Measurements from ENCODE around the gene ACSBG1. TPM values are rescaled to one million over a fixed set of nuclear protein-coding genes. Genes with fewer than 3 reads are reported as not detected.

The ACSBG1 gene
- total and polyA plus RNA-seq, 10 of the 15 experiments (the other 5 are each of a cell fraction or from before 2014, with no cell fraction given) = 0.11 to 0.75 (median 0.42) TPM

DNA sequence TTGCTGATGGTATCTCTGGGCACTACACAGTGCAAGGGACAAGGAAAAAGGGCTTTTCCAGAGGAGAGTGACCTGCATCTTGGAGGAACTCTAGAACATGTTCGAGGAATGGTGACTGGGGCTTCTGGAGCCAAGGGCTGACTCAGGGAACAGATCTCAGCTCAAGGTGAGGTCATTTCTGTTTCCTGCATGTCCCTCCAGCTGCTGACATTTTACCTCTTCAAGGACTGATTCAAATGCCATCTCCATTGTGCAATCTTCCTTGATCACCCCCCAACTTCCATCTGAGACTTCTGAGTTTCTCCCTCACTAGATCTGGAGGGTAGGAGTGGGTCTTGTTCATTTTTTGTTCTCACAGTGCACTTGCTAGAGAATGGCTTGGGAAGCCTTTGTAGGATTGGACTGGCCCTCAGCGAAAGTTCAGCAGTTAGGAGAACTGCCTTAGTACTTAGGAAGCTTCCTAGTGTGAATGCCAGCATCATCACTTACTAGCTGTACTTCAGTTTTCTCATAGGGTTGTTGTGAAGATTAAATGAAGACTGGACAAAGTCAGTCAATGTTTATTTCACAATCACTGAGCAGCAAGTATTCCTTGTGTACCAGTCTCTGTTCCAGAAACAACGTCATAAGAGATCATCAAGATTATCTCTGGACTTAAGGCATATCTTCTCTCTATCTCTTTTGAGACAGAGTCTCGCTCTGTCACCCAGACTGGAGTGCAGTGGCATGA, 87.8 kb downstream of the ACSBG1 start:
- ChIA-PET CTCF (interaction anchor here (1.0 to 2.4 kb wide), 5 partner anchors 7 to 49 kb away, joined by 3 to 13 read pairs (median 5); no protein-coding TSS in a partner anchor), SMC1A (ENCODE audit: uncharacterized antibody, unreplicated experiment) (interaction anchor here (1.0 to 8.2 kb wide), 4 partner anchors 10 to 49 kb away, joined by 3 to 152 read pairs (median 4); no protein-coding TSS in a partner anchor), POLR2A (no interaction called here), RAD21 (ENCODE audit: unreplicated experiment) (interaction anchor here (1.1 to 7.3 kb wide), 3 partner anchors 16 to 49 kb away, joined by 3 to 53 read pairs (median 23); partner anchors contain the start of gene CIB2)
- Histone ChIP-seq H3K4me2 (ENCODE audit: control insufficient read depth, insufficient read depth) (no peak overlapping the region), H3K4me1 (ENCODE audit: control insufficient read depth, insufficient read depth, low read length) (peaks cover 13% of the 10 kb centered on the region), H3K9me3 (replicated peaks; ENCODE audit: control insufficient read depth, insufficient read depth, low read length) (no peaks in the 10 kb centered on the region), H3K27ac (ENCODE audit: control insufficient read depth, insufficient read depth) (no peak overlapping the region), H3K4me3 (no peak overlapping the region), H3K79me2 (ENCODE audit: control insufficient read depth, insufficient read depth, low read length) (peaks cover 29% of the 10 kb centered on the region), H3K36me3 (ENCODE audit: control insufficient read depth in 2 of 2, insufficient read depth in 2 of 2, low read length in 1 of 2) (no peaks in the 10 kb centered on the region), H3K27me3 (replicated peaks in 1 of 2; ENCODE audit: control insufficient read depth in 2 of 2, insufficient read depth in 2 of 2, low read length in 1 of 2) (no peaks in the 10 kb centered on the region), H2AFZ (ENCODE audit: control insufficient read depth, low read depth, low read length) (no peak overlapping the region), H3K9ac (ENCODE audit: control insufficient read depth, insufficient read depth, low read length) (no peak overlapping the region), H4K20me1 (ENCODE audit: control insufficient read depth, insufficient read depth) (no peaks in the 10 kb centered on the region)
- no TSS peak for BruUV-seq (replicated peaks)
- intact Hi-C loops (cut with micrococcal nuclease; ENCODE audit: unreplicated experiment) = no loop called here
- 83% methylated on average over 4 of the region's 4 CpGs for WGBS (ENCODE audit: insufficient coverage, insufficient replicate concordance, low lambda C conversion rate, missing lambda C conversion rate)
- FAIRE-seq (no peak), ATAC-seq (no peak), DNase-seq (ENCODE audit: low read depth, low spot score) (no peak)
- in situ Hi-C loops (cut with MboI) = no loop called here
- no peak for TF ChIP-seq RCOR1 (conservative IDR thresholded peaks at IDR 0.05; ENCODE audit: low read depth, low read length)
- no peak for TF ChIP-seq EGR1 (IDR thresholded peaks at IDR 0.05; ENCODE audit: borderline replicate concordance in 1 of 2, low read depth in 2 of 2, low read length in 2 of 2)
- no peak for TF ChIP-seq MYB (IDR thresholded peaks at IDR 0.05; ENCODE audit: borderline replicate concordance, low read depth, low read length)
- TF ChIP-seq, protein P1, sequence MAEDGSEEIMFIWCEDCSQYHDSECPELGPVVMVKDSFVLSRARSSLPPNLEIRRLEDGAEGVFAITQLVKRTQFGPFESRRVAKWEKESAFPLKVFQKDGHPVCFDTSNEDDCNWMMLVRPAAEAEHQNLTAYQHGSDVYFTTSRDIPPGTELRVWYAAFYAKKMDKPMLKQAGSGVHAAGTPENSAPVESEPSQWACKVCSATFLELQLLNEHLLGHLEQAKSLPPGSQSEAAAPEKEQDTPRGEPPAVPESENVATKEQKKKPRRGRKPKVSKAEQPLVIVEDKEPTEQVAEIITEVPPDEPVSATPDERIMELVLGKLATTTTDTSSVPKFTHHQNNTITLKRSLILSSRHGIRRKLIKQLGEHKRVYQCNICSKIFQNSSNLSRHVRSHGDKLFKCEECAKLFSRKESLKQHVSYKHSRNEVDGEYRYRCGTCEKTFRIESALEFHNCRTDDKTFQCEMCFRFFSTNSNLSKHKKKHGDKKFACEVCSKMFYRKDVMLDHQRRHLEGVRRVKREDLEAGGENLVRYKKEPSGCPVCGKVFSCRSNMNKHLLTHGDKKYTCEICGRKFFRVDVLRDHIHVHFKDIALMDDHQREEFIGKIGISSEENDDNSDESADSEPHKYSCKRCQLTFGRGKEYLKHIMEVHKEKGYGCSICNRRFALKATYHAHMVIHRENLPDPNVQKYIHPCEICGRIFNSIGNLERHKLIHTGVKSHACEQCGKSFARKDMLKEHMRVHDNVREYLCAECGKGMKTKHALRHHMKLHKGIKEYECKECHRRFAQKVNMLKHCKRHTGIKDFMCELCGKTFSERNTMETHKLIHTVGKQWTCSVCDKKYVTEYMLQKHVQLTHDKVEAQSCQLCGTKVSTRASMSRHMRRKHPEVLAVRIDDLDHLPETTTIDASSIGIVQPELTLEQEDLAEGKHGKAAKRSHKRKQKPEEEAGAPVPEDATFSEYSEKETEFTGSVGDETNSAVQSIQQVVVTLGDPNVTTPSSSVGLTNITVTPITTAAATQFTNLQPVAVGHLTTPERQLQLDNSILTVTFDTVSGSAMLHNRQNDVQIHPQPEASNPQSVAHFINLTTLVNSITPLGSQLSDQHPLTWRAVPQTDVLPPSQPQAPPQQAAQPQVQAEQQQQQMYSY (CRISPR knock-in tag; IDR thresholded peaks at IDR 0.05) = no peak
- TF ChIP-seq NFXL1 (IDR thresholded peaks at IDR 0.05; ENCODE audit: borderline replicate concordance) = no peak
- no peak for TF ChIP-seq FOXK2 (IDR thresholded peaks at IDR 0.05)
- no peak for TF ChIP-seq NRF1 (conservative IDR thresholded peaks at IDR 0.05; ENCODE audit: low read depth, low read length)
- TF ChIP-seq ESRRA (IDR thresholded peaks at IDR 0.05; ENCODE audit: low read length) = no peak
- no peak for TF ChIP-seq MXI1 (IDR thresholded peaks at IDR 0.05; ENCODE audit: low read depth, low read length)
- TF ChIP-seq, protein P2, sequence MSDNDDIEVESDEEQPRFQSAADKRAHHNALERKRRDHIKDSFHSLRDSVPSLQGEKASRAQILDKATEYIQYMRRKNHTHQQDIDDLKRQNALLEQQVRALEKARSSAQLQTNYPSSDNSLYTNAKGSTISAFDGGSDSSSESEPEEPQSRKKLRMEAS (IDR thresholded peaks at IDR 0.05; ENCODE audit: low read depth, low read length) = no peak
- no peak for TF ChIP-seq BMI1 (IDR thresholded peaks at IDR 0.05; ENCODE audit: borderline replicate concordance)
- no peak for TF ChIP-seq EED (IDR thresholded peaks at IDR 0.05; ENCODE audit: low read depth)
- no peak for TF ChIP-seq MEF2B (IDR thresholded peaks at IDR 0.05; ENCODE audit: partially characterized antibody, poor library complexity, severe bottlenecking)
- no peak for TF ChIP-seq KLF5 (IDR thresholded peaks at IDR 0.05; ENCODE audit: partially characterized antibody)
- TF ChIP-seq, protein P3, sequence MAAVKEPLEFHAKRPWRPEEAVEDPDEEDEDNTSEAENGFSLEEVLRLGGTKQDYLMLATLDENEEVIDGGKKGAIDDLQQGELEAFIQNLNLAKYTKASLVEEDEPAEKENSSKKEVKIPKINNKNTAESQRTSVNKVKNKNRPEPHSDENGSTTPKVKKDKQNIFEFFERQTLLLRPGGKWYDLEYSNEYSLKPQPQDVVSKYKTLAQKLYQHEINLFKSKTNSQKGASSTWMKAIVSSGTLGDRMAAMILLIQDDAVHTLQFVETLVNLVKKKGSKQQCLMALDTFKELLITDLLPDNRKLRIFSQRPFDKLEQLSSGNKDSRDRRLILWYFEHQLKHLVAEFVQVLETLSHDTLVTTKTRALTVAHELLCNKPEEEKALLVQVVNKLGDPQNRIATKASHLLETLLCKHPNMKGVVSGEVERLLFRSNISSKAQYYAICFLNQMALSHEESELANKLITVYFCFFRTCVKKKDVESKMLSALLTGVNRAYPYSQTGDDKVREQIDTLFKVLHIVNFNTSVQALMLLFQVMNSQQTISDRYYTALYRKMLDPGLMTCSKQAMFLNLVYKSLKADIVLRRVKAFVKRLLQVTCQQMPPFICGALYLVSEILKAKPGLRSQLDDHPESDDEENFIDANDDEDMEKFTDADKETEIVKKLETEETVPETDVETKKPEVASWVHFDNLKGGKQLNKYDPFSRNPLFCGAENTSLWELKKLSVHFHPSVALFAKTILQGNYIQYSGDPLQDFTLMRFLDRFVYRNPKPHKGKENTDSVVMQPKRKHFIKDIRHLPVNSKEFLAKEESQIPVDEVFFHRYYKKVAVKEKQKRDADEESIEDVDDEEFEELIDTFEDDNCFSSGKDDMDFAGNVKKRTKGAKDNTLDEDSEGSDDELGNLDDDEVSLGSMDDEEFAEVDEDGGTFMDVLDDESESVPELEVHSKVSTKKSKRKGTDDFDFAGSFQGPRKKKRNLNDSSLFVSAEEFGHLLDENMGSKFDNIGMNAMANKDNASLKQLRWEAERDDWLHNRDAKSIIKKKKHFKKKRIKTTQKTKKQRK (IDR thresholded peaks at IDR 0.05; ENCODE audit: low read depth, low read length) = no peak
- TF ChIP-seq EP300 (IDR thresholded peaks at IDR 0.05; ENCODE audit: borderline replicate concordance in 1 of 2, control insufficient read depth in 1 of 2, low read depth in 2 of 2, low read length in 2 of 2) = no peak

All from GM12878 (cell line).